ENCODE measurements around the gene CRKL. TPM values are rescaled to one million over a fixed set of nuclear protein-coding genes. Genes with fewer than 3 reads are reported as not detected.
"Not testable (repeated sequence)": the region's sequence is repeated elsewhere in the genome, so short reads cannot be mapped to it uniquely, and the experiment has no call there.

CRKL gene
- polyA plus RNA-seq, 4 donors, result 57.0 to 66.0 (median 61.4) TPM

GRCh38 chr22:20899827-20900423, 17.3 kb upstream of the CRKL start:
- DNase-seq (ENCODE audit: low read depth in 4 of 4, low spot score in 2 of 4), result no peak

- DNase-seq (ENCODE audit: low read depth in 4 of 4, low spot score in 2 of 4), result not testable (repeated sequence)
Measured at GRCh38 chr22:20901093-20902033, 15.8 kb upstream of the CRKL start.

- DNase-seq (ENCODE audit: low read depth in 4 of 4, low spot score in 2 of 4), result no peak
Measured at GRCh38 chr22:20903093-20903492, 14.1 kb upstream of the CRKL start.

- DNase-seq (ENCODE audit: low read depth in 4 of 4, low spot score in 2 of 4), result no peak
Measured at GRCh38 chr22:20904008-20904979, 12.9 kb upstream of the CRKL start.

- DNase-seq (ENCODE audit: low read depth in 4 of 4, low spot score in 2 of 4), result no peak
Measured at GRCh38 chr22:20904980-20905355, 12.2 kb upstream of the CRKL start.

DNA sequence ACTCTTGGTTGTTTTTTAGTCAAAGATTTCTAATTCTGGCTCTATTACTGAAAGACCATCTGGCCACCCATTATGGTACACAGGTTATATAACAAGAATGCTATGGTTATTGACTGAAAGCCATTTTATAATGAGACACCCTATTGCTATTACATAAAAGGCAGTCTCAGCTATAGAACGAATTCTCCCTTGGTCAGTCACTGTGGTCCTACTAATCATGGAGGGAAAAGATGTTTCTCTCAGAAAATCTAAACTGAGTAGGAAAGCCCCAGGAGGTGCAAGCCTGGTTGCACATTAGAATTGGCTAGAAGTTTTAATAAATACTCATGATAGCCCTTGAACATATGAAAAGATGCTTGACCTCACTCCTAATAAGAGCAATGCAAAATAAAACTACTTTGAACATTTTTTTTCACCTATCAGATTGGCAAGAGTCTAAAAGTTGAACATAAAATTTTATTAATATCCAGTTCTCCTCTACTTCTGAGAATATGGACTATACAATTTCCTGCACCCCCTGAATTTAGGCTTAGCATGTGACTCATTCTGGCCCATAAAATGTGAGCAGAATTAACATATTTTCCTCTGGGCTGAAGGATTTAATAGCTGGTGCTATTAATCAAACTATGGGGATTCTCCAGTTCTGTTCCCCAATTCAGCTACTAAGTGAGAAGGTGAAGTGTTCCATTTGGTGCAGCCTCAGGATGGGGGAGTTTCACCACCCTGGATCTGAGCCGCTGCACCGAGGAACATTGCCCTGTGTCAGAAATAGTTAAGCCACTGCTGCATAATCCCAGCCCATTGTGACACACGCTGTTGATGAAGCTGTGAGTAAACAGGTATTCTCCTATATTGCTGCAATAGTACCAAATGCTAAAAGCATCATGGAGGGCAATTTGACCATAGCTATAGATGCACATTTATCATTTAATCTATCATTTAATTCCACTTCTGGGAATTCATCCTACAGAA, 11.5 kb upstream of the CRKL start:
- no peak for DNase-seq (ENCODE audit: low read depth in 4 of 4, low spot score in 2 of 4)

GRCh38 chr22:20906387-20906767, 10.8 kb upstream of the CRKL start:
- DNase-seq (ENCODE audit: low read depth in 4 of 4, low spot score in 2 of 4), result no peak

GRCh38 chr22:20908717-20909116, 8.5 kb upstream of the CRKL start:
- not testable (repeated sequence) for DNase-seq (ENCODE audit: low read depth in 4 of 4, low spot score in 2 of 4)

DNA sequence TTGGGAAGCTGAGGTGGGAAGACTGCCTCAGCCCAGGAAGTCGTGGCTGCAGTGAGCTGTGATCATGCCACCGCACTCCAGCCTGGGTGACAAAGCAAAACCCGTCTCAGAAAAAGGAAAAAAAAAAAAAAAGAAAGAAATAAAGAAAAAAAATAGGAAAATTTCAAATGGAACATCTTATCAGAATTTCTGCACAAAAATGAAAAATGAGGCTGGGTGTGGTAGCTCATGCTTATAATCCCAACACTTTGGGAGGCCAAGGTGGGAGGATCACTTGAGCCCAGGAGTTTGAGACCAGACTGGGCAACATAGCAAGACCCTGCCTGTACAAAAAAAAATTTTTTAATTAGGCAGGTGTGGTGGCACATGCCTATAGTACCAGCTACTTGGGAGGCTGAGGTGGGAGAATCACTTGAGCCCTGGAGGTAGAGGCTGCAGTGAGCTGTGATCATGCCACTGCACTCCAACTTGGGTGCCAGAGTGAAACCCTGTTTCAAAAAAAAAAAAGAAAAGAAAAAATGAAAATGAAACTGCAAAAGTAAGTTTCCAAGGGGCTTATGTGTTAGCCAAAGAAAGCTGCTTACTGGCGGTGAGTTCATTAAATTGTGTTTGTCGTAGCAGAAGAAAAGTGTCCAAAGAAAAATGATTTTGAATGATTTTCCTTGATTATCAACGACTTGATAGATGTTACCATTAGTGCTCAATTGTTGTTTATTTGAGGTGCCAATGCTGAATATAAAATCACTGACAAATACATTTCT, 7.5 kb upstream of the CRKL start:
- DNase-seq (ENCODE audit: low read depth in 4 of 4, low spot score in 2 of 4), result no peak

DNA sequence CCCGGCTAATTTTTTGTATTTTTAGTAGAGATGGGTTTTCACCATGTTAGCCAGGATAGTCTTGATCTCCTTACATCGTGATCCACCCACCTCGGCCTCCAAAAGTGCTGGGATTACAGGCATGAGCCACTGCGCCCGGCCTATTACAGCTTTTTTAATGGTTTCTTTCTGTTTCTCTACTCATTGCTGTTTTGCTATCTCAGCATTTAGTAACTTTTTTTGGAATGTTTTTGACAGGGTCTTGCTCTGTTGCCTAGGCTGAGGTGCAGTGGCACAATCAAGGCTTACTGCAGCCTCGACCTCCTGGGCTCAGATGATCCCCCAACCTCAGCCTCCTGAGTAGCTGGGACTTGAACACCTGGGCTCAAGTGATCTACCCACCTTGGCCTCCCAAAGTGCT, 4.7 kb upstream of the CRKL start:
- DNase-seq (ENCODE audit: low read depth in 4 of 4, low spot score in 2 of 4), result no peak

- DNase-seq (ENCODE audit: low read depth in 4 of 4, low spot score in 2 of 4), result no peak
Measured at GRCh38 chr22:20918663-20919218, 1.5 kb downstream of the CRKL start.

- no peak for DNase-seq (ENCODE audit: low read depth in 4 of 4, low spot score in 2 of 4)
Measured at GRCh38 chr22:20919718-20920117, 2.5 kb downstream of the CRKL start.

- DNase-seq (ENCODE audit: low read depth in 4 of 4, low spot score in 2 of 4), result no peak
Measured at GRCh38 chr22:20920881-20921203, 3.6 kb downstream of the CRKL start.

DNA sequence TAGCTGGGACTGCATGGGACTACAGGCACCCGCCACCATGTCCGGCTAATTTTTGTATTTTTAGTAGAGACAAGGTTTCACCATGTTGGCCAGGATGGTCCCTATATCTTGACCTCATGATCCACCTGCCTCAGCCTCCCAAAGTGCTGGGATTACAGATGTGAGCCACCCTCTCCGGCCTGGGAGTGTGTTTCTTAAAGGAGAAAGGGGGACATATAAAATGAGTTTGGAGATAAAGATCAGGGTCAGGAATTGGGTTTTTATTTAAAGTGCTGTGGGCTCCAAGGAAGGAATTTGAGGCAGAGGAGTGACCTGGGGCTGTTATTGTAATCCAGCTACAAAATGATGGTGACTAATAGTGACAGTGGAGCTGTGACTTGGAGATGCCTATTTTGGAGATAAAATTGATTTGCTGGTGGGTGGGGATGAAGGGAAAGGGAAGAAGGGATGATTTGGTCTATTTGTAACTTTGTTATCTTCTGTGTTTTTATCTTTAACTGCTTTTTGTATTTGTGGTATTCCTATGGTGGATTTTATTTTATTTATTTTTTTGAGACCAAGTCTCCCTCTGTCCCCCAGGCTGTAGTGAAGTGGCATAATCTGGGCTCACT, 5.0 kb downstream of the CRKL start:
- no peak for DNase-seq (ENCODE audit: low read depth in 4 of 4, low spot score in 2 of 4)

- no peak for DNase-seq (ENCODE audit: low read depth in 4 of 4, low spot score in 2 of 4)
Measured at GRCh38 chr22:20926243-20926642, 9.0 kb downstream of the CRKL start.

GRCh38 chr22:20927940-20928572, 10.8 kb downstream of the CRKL start:
- no peak for DNase-seq (ENCODE audit: low read depth in 4 of 4, low spot score in 2 of 4)

DNA sequence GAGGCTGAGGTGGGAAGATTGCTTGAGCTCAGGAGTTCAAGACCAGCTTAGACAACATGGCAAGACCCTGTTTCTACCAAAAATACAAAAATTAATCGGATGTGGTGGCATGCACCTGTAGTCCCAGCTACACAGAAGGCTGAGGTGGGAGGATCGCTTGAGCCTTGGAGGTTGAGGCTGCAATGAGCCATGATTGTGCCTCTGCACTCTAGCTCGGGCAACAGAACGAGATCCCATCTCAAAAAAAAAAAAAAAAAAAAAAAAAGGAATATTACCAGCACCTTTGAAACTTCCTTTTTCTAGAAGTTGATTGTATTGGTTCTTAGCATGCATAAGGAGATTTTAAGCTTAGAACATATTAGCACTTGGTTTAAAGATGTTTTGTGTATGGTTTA, 11.4 kb downstream of the CRKL start:
- no peak for DNase-seq (ENCODE audit: low read depth in 4 of 4, low spot score in 2 of 4)

DNA sequence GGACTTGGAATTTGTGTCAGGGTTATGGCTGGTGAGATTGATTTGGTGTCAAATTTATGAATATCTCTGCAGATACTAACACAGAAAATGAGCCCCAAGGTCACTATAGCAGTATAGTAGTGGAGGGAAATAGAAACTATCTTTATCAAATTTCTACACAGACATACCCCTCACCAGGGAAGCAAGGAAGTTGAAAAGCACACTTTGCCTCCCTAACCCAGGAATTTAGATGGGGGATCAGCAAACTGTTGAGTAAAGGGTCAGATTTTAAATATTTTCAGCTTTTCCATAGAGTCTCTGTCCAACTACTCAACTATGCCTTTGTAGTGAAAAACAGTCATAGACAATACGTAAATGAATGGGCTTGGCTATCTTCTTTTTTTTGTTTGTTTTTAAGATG, 12.8 kb downstream of the CRKL start:
- no peak for DNase-seq (ENCODE audit: low read depth in 4 of 4, low spot score in 2 of 4)
